Stimulated activated CD4-positive, alpha-beta T cell treated with anti-CD3 and anti-CD28 coated beads, Interleukin-12 subunit alpha, Interleukin-12 subunit beta, amount 100 ng/mL, for 24 hours (primary cell): ENCODE measurements around the gene PTPRR.

Source experiments
- DNase-seq, 2 experiments: peaks; one replicate each; pipeline ENCODE4 v3.0.0-alpha.2; 2020; ENCODE audit warnings: low read depth in 2 of 2

The PTPRR gene, protein sequence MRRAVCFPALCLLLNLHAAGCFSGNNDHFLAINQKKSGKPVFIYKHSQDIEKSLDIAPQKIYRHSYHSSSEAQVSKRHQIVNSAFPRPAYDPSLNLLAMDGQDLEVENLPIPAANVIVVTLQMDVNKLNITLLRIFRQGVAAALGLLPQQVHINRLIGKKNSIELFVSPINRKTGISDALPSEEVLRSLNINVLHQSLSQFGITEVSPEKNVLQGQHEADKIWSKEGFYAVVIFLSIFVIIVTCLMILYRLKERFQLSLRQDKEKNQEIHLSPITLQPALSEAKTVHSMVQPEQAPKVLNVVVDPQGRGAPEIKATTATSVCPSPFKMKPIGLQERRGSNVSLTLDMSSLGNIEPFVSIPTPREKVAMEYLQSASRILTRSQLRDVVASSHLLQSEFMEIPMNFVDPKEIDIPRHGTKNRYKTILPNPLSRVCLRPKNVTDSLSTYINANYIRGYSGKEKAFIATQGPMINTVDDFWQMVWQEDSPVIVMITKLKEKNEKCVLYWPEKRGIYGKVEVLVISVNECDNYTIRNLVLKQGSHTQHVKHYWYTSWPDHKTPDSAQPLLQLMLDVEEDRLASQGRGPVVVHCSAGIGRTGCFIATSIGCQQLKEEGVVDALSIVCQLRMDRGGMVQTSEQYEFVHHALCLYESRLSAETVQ

DNA sequence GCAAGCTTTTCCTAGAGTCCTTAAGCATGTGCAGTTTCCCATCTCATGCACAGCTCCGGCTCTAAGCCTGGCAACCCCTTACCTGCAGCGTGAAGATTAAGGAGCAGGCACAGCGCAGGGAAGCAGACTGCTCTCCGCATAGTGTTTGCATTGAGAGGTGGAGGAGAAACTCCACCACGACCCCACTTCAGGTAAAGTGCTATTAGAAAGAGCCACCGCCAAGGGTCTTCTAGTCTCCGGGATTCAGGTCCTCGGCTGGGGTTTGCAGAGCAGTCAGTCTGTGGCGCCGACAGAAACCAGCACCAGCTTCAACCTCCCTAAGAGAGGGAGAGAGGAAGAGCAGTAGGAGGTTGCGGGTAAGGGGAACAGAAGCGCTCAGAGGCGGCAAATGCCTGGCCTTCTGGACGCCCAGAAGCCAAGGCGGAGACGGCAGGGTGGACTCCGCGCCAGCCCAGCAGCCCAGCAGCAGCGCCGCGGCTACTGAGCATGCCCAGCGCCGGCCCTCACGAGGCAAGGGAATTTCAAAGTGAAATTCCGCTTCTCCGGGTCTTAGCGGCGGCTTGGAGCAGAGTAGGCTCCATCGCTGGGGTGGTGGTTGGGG is at the start of gene PTPRR:
Gene PTPRR, minus strand, starts transcription at position 488 of the 601 bp plus-strand sequence. Its CDS starts 348 bp downstream, at position 140.
- DNase-seq = no peak

DNA sequence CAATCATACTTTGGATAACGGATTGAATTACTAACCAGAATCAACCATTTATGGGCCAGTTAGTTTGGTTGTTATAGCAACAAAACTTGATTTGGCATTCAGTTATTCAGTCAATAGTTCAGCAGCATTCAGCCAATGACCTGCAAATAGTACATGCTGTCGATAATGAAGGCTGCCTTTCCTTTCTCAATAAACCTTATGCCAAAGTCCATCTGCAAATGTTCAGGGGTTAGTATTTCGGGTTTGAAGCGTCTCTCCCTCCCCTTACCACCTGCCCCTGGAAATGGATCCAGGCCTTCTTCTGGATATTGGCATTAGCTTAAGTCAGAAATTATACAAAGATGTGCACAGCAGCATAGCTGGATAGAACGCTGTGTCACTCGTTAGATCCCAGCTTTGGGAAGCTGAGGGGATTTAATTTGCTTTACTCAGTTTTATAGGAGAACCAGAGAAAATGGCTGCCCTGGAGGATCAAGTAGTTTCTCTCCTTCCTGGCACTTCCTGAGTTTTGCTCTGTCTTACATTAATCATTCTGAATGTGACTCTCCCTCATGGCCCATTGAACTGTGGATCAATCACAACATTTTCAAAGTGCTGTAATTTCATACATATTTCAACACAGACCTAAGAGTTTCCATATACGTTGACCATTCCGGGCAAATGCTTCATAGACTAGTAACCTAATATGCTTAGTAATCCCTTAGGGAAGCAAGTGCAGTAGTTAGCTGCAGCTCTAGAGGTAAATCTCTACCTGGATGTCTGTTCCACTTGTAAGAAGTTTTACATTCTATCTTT is 46.7 kb upstream of the PTPRR start:
- DNase-seq = no peak

DNA sequence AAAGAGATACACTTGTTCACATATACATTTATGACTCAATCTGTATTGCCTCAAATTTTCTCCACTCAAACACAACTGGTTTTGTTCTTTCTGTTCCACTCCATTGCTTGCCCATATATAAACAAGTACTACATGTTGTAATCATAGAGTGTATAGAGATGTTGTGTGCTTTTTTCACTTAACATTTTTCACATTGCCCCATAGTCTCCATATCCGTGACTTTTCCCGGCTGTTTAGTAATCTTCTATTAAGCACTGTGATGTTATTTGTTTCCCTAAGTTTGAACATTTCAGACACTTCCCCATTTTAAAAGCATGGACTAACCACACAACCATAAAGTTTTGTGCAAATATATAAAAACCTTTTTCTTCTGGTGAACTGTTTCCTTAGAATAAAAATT is 45.5 kb upstream of the PTPRR start:
- no peak for DNase-seq

DNA sequence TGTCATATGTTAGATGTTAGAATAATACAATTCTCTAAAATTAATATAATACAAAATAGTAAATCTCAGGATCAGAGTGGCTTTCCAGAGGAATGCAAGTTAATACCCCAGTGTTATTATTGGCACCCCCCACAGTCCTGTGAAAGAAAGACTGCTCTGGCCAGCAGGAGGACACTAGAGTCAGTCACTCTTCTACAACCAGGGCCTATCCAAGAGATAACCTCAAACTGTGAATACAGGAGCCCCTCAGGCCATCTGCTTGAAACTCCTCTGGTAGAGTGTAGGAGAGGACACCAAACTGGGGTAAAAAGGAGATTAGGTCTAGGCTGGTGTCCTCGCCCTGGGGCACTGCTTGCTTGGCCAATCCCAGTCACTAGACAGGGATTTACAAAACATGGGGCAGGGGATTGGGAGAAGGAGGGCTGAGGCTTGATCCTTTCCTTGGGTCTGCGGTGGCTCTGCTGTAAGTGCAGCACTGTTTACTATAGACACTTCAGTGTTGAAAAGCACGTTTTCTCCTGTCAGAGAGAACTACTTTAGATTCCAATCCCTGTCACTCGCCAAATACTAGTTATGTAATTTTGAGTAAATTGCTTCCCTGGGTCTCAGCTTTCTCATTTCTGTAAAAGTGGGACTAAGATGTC is 44.5 kb upstream of the PTPRR start:
- DNase-seq = no peak

DNA sequence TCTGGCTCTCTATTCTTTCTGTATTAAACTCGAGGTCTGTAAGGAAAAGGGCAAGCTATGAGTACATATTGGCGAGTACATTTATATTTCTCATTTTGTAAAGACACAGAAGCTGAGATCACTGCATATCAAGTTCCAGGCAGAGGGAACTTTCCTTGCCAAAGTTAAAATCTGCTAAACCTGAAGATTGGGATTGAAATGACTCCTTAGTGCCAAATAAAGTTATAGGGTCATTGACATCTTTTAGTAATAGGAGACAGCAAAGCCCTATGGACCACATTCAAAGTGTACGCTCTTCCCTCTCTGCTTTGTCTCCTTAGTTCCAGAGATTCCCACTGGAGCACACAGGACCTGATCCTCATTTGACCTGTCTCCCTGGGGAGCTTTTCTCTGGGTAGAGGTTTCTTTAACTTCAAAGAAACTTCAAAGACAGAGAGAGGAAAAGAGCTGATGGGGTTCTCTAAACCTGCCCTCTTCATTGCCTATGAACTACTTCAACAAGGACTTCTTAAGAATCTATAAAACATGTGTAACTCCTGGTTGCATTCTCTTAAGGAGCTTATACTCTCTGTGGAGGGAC is 42.6 kb upstream of the PTPRR start:
- no peak for DNase-seq

GRCh38 chr12:70962226-70962794 is 41.8 kb upstream of the PTPRR start:
- DNase-seq = no peak

DNA sequence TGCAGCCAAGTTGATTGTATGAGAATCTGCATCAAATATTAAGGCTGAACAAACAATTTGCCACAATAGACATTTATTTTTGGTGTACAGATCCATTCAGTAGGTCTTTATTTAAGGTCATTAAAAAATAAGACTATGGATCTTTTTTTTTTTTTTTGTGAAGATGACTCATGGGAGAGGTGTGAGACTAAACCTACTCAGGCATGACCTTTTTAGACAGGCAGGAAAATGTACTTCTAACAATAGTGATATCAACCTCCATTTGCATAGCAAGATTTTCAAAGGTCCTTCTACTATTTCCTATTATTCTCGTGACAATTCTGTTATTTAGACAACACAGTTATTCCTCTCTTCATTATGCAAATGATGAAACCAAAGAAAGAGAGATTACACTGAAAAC is 39.9 kb upstream of the PTPRR start:
- no peak for DNase-seq

DNA sequence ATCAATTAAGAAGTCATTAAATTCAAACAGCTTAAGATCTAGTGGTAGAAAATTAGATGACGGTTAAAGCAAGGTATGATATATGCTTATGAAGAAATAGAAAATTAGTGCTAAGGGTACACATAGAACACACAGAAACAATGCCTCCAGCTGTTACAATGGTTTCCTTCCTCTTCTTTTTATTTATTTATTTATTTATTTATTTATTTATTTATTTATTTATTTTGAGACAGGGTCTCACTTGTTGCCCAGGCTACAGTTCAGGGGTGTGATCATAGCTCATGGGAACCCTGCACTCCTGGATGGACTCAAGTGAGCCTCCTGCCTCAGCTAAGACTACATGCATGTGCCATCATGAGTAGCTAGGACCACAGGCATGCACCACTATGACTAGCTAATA is 34.9 kb upstream of the PTPRR start:
- no peak for DNase-seq

- no peak for DNase-seq
Observed at GRCh38 chr12:70950451-70950850, 29.9 kb upstream of the PTPRR start.

- DNase-seq = no peak
Observed at GRCh38 chr12:70948976-70949336, 28.4 kb upstream of the PTPRR start.

GRCh38 chr12:70948236-70948975 is 27.9 kb upstream of the PTPRR start:
- no peak for DNase-seq

DNA sequence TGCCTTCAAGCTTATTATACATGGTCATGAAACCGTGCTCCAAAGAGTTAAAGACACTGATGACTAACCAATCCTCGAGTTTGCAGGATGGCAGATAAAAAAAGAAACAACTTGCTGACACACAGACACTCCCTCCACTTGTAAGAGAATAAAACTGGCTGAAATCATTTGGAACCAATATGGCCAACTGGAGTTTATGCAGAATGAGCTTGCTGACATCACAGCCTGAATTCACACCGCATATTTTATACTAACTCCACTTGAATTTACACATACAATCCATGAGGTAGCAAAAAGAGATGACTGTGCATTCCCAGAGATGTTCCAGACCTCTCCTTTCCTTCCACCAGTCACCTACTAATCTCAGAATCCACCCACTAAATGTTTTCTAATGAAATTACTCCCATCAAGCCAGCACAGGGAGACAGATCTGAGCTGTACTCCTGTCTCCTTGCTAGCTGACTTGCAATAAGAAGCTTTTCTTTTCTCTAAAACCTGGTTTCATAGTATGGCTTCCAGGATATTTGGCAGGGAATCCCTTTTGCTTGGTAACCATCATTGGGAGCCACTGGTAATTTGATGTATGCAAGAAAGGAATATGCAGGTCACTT is 15.8 kb upstream of the PTPRR start:
- DNase-seq = no peak

DNA sequence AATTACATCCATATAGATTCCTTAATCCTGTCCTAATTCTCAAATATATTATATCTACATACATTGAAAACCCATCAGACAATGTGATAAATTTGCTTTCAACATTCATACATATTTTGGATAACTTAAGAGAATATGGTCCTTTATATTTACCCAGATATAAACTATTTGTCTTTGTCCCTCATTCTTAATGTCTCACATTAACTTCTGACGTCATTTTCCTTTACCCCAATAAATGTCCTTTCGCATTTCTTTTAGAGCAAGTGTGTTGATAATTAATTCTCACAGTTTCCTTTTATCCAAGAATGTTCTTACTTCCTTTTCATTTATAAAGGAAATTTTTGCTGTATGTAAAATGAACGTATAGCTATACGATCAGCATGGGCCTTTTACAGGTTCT is 12.6 kb upstream of the PTPRR start:
- DNase-seq = no peak

GRCh38 chr12:70929029-70929428 is 8.5 kb upstream of the PTPRR start:
- DNase-seq = no peak

DNA sequence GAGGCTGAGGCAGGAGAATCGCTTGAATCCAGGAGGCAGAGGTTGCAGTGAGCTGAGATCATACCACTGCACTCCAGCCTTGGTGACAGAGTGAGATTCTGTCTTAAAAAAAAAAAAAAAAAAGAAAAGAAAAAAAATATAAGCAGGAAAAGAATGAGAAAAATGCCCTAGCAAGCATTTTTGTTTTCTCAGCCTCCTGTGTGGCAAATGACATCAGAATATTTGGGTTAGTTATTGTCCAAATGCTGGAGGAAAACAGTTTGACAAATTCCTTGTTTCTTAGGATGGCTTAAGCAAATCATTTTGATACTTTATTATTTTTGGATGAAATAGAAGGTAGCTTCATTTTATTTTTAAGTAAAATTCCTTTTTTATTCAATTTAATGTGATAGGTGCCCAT is 7.5 kb upstream of the PTPRR start:
- no peak for DNase-seq

- no peak for DNase-seq
Observed at GRCh38 chr12:70927356-70927755, 6.8 kb upstream of the PTPRR start.

DNA sequence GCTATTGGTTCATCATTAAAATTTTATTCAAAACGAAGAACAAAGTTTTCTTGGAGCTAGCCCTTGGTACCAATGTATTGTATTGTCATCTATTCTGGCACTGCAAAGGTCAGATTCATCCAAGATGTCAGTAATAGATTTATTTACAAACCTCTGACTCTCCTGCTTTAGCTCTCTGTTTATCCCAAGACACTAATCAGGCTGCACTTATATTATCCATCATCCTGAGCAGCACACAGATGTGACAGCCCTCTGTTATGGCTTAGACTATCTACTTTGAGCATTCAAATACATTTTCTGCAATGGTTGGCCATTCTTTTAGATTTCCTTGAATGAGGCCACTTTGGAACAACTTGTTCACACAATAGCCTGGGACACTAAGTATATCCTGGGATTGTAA is 5.0 kb upstream of the PTPRR start:
- no peak for DNase-seq

DNA sequence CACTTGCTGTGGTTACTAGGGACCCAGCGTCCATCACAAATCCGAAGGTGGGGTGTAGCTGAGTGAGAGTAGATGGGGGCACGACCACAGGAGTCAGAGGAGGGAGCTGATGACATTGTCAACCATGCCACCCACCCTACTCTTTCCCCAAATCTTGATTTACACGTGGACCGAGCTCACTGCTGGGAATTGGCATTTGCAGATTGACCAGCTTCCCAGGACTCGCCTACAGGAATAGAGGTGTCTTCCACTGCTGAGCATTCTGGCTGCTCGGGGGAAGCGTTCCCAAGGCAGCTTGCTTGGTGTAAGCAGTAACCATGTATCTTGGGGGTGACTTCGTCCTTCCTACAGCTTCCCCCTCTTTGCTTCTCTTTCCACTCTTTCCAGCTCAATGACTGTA is 353 bp upstream of the PTPRR start:
- no peak for DNase-seq

DNA sequence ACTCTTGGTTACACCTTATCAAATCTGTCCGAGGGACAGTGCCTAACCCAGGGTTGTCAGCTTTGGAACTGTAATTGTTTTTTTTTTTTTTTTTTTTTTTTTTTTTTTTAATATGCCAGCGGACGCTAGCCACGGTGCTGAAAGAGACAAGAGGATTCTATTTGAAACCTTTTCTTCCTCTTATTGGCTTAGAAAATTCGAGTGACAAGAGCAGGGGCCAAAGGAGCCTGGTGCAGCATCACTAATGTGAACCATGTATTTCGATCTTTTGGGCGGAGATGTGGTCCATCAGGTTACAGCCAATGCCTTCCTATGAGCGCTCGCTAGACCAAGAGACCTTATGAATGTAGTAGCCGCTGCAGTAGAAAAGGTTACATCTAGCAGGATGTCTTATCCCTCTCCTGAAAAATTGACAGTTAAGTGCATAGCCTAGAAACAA is 922 bp downstream of the PTPRR start:
- no peak for DNase-seq

- DNase-seq = no peak
Observed at GRCh38 chr12:70919176-70919575, 1.4 kb downstream of the PTPRR start.
